ENCODE data around the gene PVALB. TPM values are rescaled to one million over a fixed set of nuclear protein-coding genes. Genes with fewer than 3 reads are reported as not detected.

PVALB gene
- total RNA-seq, 8 experiments from 2014 or later = 0.76 to 1.7 (median 0.87) TPM; not detected in 4

- H3K4me1 ChIP-seq (replicated peaks in 1 of 2) = no peaks in the 10 kb centered on the region
- WGBS, 10 experiments = 50 to 82% (median 73%) methylated on average over 2 to 8 of the region's 10 CpGs; no CpG with 5 or more reads in 2 of the 10 experiments
- H3K4me3 ChIP-seq = no peak overlapping the region
- in situ Hi-C loops (cut with MboI; ENCODE audit: low pct_unique_long_range_greater_than_20kb in 2 of 9, low sequenced_read_pairs in 9 of 9, unreplicated experiment in 9 of 9) = no loop called here
- H3K27ac ChIP-seq = no peak overlapping the region
- ATAC-seq (replicated peaks in 6 of 8) = no peak
Observed at GRCh38 chr22:36839356-36840073, 22.7 kb upstream of the PVALB start.

- Histone ChIP-seq H3K27ac (no peak overlapping the region), H3K4me3 (no peak overlapping the region), H3K4me1 (replicated peaks in 1 of 2) (no peaks in the 10 kb centered on the region)
- in situ Hi-C loops (cut with MboI; ENCODE audit: low pct_unique_long_range_greater_than_20kb in 2 of 9, low sequenced_read_pairs in 9 of 9, unreplicated experiment in 9 of 9) = no loop called here
- WGBS, 10 experiments = 53 to 100% (median 71%) methylated on average over 2 to 3 of the region's 10 CpGs; no CpG with 5 or more reads in 6 of the 10 experiments
- ATAC-seq (replicated peaks in 6 of 8) = no peak
Observed at GRCh38 chr22:36838119-36839030, 21.5 kb upstream of the PVALB start.

- Histone ChIP-seq H3K27ac (no peak overlapping the region), H3K4me3 (no peak overlapping the region), H3K4me1 (replicated peaks in 1 of 2) (no peaks in the 10 kb centered on the region)
- in situ Hi-C loops (cut with MboI; ENCODE audit: low pct_unique_long_range_greater_than_20kb in 2 of 9, low sequenced_read_pairs in 9 of 9, unreplicated experiment in 9 of 9) = no loop called here
- whole genome bisulfite sequencing, 10 experiments = 13 to 83% (median 71%) methylated on average over 1 to 5 of the region's 5 CpGs; no CpG with 5 or more reads in 1 of the 10 experiments
- no peak for ATAC-seq (replicated peaks in 6 of 8)
Observed at GRCh38 chr22:36835903-36836302, 19.1 kb upstream of the PVALB start.

- ATAC-seq (replicated peaks in 6 of 8) = no peak
- Histone ChIP-seq H3K4me3 (no peak overlapping the region), H3K4me1 (replicated peaks in 1 of 2) (no peaks in the 10 kb centered on the region), H3K27ac (no peak overlapping the region)
- in situ Hi-C loops (cut with MboI; ENCODE audit: low pct_unique_long_range_greater_than_20kb in 2 of 9, low sequenced_read_pairs in 9 of 9, unreplicated experiment in 9 of 9) = no loop called here
- WGBS, 10 experiments = 39 to 100% (median 80%) methylated on average over 1 to 3 of the region's 3 CpGs; no CpG with 5 or more reads in 3 of the 10 experiments
Observed at GRCh38 chr22:36833073-36833472, 16.2 kb upstream of the PVALB start.

- WGBS, 10 experiments = 11 to 100% (median 79%) methylated on average over 1 to 3 of the region's 3 CpGs; no CpG with 5 or more reads in 1 of the 10 experiments
- Histone ChIP-seq H3K4me3 (no peak overlapping the region), H3K4me1 (replicated peaks in 1 of 2) (no peaks in the 10 kb centered on the region), H3K27ac (no peak overlapping the region)
- in situ Hi-C loops (cut with MboI; ENCODE audit: low pct_unique_long_range_greater_than_20kb in 2 of 9, low sequenced_read_pairs in 9 of 9, unreplicated experiment in 9 of 9) = no loop called here
- ATAC-seq (replicated peaks in 6 of 8) = no peak
Observed at GRCh38 chr22:36831717-36832116, 14.9 kb upstream of the PVALB start.

- no peak for ATAC-seq (replicated peaks in 6 of 8)
- no peaks in the 10 kb centered on the region for H3K4me1 ChIP-seq (replicated peaks in 1 of 2)
- no peak overlapping the region for H3K27ac ChIP-seq
- in situ Hi-C loops (cut with MboI; ENCODE audit: low pct_unique_long_range_greater_than_20kb in 2 of 9, low sequenced_read_pairs in 9 of 9, unreplicated experiment in 9 of 9) = no loop called here
- H3K4me3 ChIP-seq = no peak overlapping the region
Observed at GRCh38 chr22:36831206-36831605, 14.4 kb upstream of the PVALB start.

- H3K4me3 ChIP-seq = no peak overlapping the region
- no peaks in the 10 kb centered on the region for H3K4me1 ChIP-seq (replicated peaks in 1 of 2)
- ATAC-seq (replicated peaks in 6 of 8) = no peak
- H3K27ac ChIP-seq = no peak overlapping the region
- in situ Hi-C loops (cut with MboI; ENCODE audit: low pct_unique_long_range_greater_than_20kb in 2 of 9, low sequenced_read_pairs in 9 of 9, unreplicated experiment in 9 of 9) = no loop called here
- 0 to 88% (median 57%) methylated on average over 1 to 2 of the region's 2 CpGs; no CpG with 5 or more reads in 1 of the 10 experiments for WGBS, 10 experiments
Observed at GRCh38 chr22:36830601-36831000, 13.8 kb upstream of the PVALB start.

GRCh38 chr22:36829370-36830002 lies 12.7 kb upstream of the PVALB start:
- in situ Hi-C loops (cut with MboI; ENCODE audit: low pct_unique_long_range_greater_than_20kb in 2 of 9, low sequenced_read_pairs in 9 of 9, unreplicated experiment in 9 of 9) = no loop called here
- 43 to 100% (median 86%) methylated on average over 1 to 3 of the region's 5 CpGs; no CpG with 5 or more reads in 2 of the 10 experiments for WGBS, 10 experiments

GRCh38 chr22:36828815-36829214 lies 12.0 kb upstream of the PVALB start:
- Histone ChIP-seq H3K27ac (no peak overlapping the region), H3K4me1 (replicated peaks in 1 of 2) (no peaks in the 10 kb centered on the region), H3K4me3 (no peak overlapping the region)
- in situ Hi-C loops (cut with MboI; ENCODE audit: low pct_unique_long_range_greater_than_20kb in 2 of 9, low sequenced_read_pairs in 9 of 9, unreplicated experiment in 9 of 9) = no loop called here
- no peak for ATAC-seq (replicated peaks in 6 of 8)
- whole genome bisulfite sequencing, 10 experiments = 21 to 80% (median 55%) methylated on average over 1 to 2 of the region's 3 CpGs; no CpG with 5 or more reads in 3 of the 10 experiments

More at GRCh38 chr22:36829370-36830002, 12.7 kb upstream of the PVALB start:
- Histone ChIP-seq H3K4me1 (replicated peaks in 1 of 2) (no peaks in the 10 kb centered on the region), H3K27ac (no peak overlapping the region), H3K4me3 (no peak overlapping the region)
- no peak for ATAC-seq (replicated peaks in 6 of 8)

GRCh38 chr22:36826262-36826661 lies 9.4 kb upstream of the PVALB start:
- Histone ChIP-seq H3K4me3 (no peak overlapping the region), H3K4me1 (replicated peaks in 1 of 2) (no peaks in the 10 kb centered on the region), H3K27ac (no peak overlapping the region)
- 0 to 88% (median 74%) methylated on average over 1 to 5 of the region's 6 CpGs; no CpG with 5 or more reads in 1 of the 10 experiments for WGBS, 10 experiments
- ATAC-seq (replicated peaks in 6 of 8) = no peak
- in situ Hi-C loops (cut with MboI; ENCODE audit: low pct_unique_long_range_greater_than_20kb in 2 of 9, low sequenced_read_pairs in 9 of 9, unreplicated experiment in 9 of 9) = no loop called here

- in situ Hi-C loops (cut with MboI; ENCODE audit: low pct_unique_long_range_greater_than_20kb in 2 of 9, low sequenced_read_pairs in 9 of 9, unreplicated experiment in 9 of 9) = no loop called here
- Histone ChIP-seq H3K27ac (no peak overlapping the region), H3K4me1 (replicated peaks in 1 of 2) (no peaks in the 10 kb centered on the region), H3K4me3 (no peak overlapping the region)
- ATAC-seq (replicated peaks in 6 of 8) = no peak
- 33 to 83% (median 80%) methylated on average over 1 of the region's 2 CpGs; no CpG with 5 or more reads in 7 of the 10 experiments for WGBS, 10 experiments
Observed at GRCh38 chr22:36824655-36825054, 7.8 kb upstream of the PVALB start.

- ATAC-seq (replicated peaks in 6 of 8) = peak in 1 of 8 experiments; percentile 26
- WGBS, 10 experiments = 0 to 83% (median 49%) methylated on average over 1 to 6 of the region's 17 CpGs; no CpG with 5 or more reads in 2 of the 10 experiments
Observed at GRCh38 chr22:36823186-36823839, 6.5 kb upstream of the PVALB start.

More at GRCh38 chr22:36823186-36823839, 6.5 kb upstream of the PVALB start:
- no peak overlapping the region for H3K4me3 ChIP-seq
- no peak overlapping the region for H3K27ac ChIP-seq
- in situ Hi-C loops (cut with MboI; ENCODE audit: low pct_unique_long_range_greater_than_20kb in 2 of 9, low sequenced_read_pairs in 9 of 9, unreplicated experiment in 9 of 9) = no loop called here
- H3K4me1 ChIP-seq (replicated peaks in 1 of 2) = no peaks in the 10 kb centered on the region
